ENCODE results near the gene SWSAP1.

The SWSAP1 gene

DNA sequence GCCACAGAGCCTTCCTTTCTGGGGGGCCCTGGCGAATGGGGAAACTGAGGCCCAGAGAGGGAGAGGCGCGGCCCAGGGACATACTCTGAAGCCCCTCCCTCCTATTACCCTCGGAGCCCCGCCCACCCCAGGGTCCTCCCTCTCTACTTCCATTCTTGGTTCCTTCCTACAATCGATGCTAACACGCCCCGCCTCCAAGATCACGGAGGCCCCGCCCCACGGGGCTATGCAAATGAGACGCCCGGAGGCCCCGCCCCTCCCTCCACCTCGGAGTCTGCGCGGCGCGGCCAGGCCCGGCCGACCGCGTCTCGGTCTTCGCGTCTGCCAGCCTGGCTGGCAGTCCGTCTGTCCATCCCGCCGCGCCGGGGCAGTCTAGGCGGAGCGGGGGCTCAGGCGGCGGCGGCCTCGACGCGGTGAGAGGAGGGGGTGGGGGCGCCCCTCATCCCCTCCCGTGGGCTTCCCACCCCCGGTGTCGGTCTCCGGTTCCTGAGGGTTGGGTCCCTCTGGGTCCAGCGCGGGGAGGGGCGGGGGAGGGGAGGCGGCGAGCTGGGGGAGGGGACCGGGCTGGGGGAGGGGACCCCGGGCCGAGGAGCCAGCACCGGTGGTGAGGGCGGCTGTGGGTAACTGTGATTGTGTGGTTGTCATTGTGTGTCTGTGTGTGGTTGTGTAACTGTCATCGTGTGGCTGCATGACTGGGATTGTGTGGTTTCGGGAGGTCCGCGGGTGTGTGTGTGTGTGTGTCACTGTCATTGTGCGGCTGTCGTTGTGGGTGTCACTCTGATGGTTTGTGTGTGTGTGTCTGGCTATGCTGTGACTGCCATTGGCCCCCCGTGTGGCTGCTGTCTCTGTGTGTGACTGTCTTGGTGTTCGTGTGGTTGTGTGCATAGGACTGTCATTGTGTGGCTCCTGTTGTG, 19.0 kb upstream of the SWSAP1 start, which contains the start of gene PLPPR2:
TSS of gene PLPPR2 (plus strand) at position 273 of the 914 bp plus-strand sequence. CDS start 2,242 bp downstream, outside the sequence.
- DNase-seq: peak; percentile 90

DNA sequence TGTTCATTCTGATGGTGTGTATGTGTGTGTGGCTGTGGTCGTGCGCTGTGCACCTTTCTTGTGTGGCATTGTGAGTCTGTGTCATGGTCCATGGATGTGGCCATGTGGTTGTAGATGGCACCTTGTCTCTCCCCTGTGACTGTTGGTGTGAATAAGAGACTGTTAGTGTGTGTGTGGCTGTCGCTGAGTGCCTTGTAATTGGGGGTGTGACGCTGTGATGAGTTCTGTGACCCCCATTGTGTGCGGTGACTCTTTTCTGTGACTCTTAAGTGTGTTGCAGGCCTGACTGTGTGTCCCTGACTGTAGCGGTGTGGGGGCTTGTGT, 18.4 kb upstream of the SWSAP1 start:
- DNase-seq: no peak

DNA sequence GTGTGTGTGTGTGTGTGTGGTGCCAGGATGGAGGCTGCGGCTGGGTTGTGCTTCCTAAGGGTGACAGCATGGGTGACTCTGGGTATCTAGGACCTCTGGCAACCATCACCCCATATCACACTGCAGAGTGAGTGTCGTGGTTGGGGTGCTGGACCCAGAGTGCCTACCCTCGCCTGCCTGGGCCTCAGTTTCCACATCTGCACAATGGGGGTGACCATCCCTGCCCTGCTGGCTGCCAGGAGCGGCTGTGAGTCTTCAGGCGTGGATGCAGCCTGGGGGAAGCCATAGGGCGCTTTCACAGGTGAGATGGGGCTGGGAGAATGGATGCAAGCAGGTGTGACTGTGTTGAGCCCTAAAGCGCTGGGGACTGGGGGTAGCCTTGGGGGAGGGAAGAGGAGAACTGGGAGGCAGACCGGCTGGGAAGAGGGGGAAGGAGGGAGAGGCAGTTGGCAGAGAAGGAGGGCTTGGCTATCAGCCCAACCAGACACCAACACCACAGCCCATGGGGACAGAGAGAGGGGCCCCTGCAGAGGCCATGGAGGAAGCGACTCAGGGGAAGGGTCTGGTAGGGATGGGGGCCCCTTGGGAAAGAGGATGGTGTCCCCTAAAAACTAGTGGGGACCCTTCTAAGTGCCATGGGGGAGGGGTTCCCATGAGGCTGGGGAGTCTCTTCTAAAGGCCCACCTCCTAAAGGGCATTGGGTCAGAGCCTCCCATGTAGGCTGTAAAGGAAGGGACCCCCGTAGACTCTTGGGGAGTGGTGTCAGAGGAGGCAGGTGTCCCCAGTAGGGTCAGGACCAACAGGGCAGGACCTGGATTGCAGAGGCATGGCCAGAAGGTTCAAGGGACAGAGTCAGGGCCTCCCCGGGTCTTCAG, 17.6 kb upstream of the SWSAP1 start:
- DNase-seq: no peak

DNA sequence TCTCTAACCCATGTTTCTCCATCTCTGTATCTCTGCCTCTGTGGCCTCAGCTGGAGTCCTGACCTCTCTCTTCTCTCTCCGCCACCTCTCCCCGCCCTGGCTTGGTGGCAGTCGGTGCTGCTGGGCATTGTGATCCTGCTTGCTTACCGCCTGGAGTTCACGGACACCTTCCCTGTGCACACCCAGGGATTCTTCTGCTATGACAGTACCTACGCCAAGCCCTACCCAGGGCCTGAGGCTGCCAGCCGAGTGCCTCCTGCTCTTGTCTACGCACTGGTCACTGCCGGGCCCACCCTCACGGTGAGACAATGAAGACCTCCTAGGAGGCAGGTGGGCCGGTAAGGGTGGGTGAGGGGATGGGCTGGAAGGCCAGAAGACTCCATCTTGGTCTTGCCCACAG, 15.0 kb upstream of the SWSAP1 start:
- no peak for DNase-seq

DNA sequence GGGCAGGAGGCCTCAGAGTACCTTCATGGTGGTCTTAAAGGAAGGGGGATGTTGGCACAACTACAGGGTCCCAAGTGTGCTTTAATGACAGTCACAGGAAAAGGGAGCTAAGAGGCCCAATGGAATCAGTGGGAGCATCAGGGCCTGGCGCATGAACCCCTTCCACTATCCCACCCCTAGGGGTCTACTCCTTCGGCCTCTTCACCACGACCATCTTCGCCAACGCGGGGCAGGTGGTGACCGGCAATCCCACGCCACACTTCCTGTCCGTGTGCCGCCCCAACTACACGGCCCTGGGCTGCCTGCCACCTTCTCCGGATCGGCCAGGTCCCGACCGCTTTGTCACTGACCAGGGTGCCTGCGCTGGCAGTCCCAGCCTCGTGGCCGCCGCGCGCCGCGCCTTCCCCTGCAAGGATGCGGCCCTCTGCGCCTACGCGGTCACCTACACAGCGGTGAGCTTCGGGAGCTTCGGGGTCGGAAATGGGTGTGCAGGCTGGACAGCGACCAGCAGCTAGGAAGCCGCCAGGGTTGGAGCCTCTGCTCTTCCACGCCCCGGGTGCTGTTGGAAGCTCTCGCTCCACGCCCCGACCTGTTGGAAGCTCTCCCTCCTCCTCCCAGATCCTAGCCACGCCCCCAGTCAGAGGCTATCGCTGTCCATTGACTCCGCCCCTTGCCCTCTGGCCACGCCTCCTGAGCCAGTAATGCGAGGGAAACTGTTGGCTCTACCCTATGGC, 13.3 kb upstream of the SWSAP1 start:
- peak; percentile 97 for DNase-seq

DNA sequence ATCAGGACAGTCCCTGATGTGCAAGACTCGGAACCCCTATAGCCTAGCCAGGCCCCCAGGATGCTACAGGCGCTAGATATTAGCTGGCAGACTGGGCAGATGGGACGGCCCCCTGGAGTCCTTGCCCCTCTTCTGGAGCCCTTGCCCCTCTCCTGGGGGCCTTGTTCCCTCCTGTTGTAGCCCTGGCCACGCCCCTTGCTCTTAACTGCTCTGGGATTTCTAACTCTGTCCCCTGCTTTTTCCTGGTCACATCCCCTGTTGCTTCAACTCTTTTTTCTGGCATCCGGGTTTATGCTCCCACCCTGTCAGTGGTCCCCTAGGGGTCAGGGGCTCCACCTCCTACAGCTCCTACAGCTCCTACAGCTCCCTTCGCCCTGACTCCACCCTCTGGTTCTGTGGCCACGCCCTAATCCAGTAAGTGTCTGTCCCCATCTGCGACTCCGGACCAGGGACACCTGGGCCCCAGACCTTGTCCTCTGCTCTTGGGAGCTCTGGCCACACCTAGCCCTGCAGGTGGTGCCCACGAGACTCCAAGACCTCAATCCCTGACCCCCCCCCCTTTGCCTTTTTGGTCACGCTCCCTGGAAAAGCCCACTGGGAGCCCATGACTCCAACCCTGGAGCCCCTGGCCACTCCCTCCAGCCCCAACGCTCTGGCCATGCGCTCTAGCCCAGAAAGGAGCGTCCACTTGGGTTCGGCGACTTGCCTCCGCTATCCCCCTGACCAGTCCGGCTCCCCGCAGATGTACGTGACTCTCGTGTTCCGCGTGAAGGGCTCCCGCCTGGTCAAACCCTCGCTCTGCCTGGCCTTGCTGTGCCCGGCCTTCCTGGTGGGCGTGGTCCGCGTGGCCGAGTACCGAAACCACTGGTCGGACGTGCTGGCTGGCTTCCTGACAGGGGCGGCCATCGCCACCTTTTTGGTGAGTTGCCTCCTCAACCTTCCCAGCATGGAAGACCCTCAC, 12.4 kb upstream of the SWSAP1 start:
- peak; percentile 68 for DNase-seq

DNA sequence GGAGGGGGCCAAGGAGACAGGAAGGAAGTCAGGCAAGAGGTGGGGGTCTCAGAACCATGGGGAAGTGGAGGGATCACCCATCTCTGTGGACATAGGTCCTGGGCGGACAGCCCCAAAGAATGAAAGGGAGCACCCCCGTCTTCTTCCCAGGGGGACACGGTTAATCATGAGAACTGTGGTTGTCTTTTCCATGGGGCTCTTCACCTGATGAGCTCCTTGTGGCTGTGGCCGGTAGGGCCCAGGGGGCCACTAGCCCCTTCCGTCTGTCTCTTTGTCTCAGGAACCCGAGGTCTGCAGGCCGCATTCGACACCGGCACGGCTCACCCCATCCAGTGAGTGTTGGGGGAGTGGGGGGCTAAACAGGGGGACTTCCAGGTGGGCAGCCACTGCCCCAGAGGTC, 10.6 kb upstream of the SWSAP1 start:
- DNase-seq: no peak

DNA sequence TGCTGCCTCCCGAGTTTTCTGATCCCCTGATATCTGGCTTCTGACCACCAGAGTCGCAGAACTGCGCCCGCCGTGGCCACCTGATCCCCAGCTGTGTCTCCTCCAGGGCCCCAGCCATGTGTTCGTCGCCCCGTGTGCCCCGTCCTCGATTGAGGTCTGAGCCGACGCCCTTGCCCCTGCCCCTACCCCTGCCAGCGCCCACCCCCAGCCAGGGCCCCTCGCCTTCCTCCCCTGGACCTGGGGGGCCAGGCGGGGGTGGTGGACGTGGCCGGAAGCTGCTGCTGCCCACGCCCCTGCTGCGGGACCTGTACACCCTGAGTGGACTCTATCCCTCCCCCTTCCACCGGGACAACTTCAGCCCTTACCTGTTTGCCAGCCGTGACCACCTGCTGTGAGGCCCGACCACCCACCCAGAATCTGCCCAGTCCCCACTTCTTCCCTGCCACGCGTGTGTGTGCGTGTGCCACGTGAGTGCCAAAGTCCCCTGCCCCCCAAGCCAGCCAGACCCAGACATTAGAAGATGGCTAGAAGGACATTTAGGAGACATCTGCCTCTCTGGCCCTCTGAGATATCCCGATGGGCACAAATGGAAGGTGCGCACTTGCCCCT, 10.1 kb upstream of the SWSAP1 start:
- DNase-seq: no peak

DNA sequence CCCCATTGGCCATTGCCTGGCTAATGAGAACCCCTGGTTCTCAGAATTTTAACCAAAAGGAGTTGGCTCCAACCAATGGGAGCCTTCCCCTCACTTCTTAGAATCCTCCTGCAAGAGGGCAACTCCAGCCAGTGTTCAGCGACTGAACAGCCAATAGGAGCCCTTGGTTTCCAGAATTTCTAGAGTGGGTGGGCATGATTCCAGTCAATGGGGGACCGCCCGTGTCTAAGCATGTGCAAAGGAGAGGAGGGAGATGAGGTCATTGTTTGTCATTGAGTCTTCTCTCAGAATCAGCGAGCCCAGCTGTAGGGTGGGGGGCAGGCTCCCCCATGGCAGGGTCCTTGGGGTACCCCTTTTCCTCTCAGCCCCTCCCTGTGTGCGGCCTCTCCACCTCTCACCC, 9.5 kb upstream of the SWSAP1 start:
- no peak for DNase-seq

DNA sequence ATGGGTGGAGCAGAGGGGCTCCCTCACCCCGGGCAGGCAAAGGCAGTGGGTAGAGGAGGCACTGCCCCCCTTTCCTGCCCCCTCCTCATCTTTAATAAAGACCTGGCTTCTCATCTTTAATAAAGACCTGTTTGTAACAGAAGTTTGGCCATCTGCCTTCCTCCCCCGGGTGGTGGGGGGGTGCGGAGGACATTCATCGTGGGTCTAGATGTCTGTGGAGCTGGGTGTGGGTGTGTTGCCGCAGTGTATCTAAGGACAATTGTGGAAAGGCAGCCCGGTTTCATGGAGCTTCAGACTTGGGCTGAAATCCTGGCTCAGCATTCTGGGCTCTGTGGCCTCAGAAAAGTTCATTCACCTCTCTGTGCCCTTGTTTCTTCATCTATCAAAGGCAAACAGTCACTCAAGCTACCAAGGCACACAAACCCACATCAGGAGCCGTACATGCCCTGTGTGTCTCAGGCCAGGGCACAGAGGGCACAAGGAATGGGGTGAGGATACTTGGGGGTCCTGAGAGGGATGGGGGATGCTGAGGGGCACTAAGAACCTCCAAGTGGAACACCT, 8.8 kb upstream of the SWSAP1 start:
- DNase-seq: no peak

DNA sequence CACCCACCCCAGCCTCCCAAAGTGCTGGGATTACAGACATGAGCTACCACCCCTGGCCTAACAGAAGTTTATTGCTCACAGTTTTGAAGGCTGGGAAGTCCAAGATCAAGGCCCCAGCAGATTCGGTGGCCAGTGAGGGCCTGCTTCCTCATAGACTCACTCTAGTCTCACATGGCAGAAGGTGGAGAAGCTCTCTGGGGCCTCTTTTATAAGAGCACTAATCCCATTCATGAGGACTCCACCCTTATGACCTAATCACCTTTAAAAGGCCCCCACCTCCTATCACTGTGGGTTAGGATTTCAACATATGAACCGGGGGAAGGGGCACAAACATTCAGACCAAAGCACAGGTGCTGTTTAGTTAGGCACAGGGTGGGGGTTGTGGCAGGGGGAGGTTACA, 6.9 kb upstream of the SWSAP1 start:
- DNase-seq: no peak

DNA sequence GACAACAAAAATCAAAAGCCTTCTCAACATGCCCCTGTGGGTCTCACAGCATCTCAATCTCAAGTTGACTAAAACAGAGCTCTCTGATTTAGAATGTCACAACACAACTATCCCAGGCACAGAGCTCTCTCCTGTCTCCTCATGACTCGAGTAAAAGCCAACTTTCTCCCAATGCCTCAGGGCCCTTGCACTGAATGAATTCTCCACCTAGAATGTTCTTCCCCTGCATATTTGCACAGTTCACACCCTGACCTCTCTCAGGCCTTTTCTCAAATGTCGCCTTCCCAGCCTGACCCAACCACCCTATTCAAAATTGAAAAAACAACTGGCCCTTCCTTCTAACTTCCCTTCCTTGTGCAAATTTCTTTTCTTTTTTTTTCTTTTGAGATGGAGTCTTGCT, 3.7 kb upstream of the SWSAP1 start:
- DNase-seq: no peak

DNA sequence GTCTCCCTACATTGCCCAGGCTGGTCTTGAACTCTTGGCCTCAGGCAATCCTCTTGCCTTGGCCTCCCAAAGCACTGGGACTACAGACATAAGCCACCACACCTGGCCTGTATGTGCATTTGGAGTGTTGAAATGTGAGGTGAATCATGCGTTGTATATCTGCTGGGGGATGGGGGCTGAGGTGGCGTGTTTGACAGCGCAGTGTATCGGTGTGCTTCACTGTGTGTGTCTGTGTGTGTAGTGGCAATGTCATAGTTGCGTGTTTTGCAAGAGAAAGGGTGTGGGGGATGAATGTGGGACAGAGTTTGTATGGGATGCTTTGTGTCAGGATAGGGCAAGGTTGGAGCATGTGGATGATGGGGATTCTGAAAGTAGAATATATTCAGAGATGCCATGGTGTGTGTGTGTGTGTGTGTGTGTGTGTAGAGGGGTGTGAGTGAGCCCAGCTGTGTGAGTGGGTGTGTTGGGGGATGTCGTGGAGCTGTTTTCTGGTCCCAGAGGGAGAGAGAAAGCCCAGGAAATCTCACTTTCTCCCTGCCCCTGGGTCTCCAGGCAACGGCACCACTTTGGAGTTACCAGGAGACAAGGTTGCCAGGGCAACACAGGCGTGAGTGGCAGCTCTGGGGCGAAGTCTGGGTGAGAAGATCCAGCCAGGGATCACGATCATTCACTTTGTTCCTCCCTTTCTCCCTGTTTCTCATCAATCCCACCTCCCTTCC, 1.1 kb upstream of the SWSAP1 start:
- peak; percentile 77 for DNase-seq

DNA sequence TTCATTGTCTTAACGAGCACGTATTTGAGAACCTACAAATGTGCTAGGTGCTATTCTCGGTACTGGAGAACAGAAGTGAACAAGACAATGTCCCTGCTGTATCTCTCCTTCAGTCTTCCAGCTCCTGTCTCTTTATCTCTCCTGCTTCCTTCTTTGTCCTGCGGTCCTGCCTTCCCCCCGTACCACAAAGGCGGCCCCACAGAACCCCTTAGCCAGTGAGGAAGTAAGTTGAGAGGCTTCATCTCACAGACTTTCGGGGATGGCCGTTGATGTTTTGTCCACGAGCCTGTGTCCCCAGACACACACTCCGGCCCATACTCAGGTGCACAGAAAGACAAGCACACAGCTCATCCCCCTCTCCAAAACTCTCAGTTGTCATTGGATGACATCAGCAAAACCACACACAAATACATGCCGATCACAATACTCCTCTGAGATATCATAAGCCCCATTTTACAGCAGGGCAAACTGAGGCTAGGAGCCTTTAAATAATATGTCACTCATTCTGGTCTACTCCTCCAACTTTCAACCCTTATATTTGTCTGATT, 507 bp upstream of the SWSAP1 start:
- DNase-seq: no peak

DNA sequence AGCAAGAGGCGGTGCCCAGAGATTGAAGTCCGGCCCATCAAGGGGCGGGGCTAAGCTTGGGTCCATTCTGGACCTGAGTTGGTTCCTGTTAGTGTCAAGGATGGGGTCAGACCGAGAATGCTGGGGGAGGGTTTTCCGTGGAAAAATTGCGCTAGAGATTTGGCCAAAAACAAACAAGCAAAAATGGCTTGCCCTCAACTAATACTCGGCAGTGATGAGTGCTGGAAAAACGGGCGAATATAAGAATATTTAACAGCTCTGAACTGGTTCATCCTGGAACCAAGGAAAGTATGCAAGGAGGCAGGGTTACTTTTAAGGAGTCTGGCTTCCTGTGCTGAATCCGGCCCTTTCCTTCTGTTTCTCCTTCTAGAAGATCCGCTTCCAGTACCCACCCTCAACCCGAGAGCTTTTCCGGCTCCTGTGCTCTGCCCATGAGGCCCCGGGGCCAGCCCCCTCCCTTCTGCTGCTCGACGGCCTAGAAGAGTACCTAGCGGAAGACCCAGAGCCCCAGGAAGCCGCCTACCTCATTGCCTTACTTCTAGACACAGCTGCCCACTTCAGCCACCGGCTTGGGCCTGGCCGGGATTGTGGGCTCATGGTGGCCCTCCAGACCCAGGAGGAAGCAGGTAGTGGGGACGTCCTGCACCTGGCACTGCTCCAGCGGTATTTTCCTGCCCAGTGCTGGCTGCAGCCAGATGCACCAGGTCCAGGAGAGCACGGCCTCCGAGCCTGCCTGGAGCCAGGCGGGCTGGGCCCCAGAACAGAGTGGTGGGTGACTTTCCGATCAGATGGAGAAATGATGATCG, 880 bp downstream of the SWSAP1 start:
- peak; percentile 80 for DNase-seq

DNA sequence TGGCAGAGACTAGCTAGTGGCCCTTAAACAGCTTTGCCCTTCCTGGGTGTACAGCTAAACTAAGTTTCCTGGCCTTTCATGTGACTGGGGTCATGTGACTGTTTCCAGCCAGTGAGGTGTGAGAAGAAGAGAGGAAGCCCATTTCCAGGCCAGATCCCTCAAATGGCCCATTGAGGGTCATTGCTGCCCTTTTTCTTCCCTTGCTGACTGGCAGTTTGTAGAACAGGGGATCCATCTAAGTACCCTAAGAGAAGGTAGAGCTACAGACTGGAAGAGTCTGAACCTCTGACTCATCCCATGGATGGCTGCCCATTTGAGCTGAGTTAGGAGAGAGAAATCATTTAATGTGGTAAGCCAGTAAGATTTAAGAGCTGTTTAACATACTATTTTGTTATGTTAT, 2.8 kb downstream of the SWSAP1 start:
- no peak for DNase-seq

DNA sequence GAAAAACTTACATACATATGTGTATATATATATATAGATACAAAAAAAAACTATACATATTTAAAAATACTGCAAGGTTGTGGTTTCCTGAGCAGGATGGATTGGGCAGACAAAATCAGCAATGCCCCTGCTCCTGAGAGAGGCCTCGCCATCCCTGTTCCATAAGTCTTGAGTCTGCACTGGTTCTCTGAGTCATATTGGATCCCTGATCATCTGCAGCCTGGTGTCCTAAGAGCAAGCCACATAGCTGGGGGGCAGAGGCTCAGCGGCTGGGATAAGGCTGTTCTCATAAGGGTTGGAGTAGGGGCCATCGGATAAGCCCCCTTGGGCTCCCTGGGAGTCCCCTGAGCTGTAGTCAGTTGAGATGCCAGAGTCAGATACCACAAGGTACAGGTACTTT, 3.3 kb downstream of the SWSAP1 start:
- DNase-seq: no peak

DNA sequence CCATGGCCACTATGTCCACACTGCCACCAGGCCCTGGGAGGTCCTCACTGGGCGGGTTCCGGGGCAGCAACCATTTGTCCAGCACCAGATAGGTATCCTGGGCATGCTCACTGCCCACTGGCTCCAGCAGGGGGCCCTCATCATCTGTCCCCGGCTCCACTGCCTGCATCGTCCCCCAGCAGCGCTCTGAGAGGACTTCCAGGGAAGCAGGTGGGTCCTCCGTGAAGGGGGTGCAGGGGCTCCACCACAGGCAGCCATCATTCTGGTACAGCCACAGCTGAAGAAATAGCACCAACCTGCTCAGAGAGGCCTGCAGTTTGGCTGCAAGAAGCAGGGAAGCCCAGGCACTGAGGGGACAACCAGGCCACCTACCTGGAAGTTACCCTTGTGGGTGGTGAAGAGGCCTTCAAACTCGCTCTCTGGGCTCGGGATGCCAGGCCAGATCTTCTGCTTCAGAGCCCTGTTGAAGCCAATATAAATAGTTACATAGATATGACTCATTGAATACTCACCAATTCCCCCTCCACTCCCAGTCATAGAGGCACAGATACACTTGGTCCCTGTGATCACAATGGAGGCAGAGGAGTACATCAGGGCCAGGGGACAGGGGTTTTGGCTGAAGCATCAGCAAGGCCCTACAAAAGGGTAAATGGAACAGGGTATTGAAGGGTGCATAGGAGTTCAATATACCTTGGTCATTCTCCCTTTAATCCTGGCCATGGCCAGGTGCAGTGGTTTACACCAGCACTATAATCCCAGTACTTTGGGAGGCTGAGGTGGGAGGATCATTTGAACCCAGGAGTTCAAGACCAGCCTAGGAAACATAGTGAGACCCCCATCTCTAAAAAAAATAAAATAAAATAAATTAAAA, 4.1 kb downstream of the SWSAP1 start:
- peak; percentile 86 for DNase-seq
